ENCODE results near the gene COL27A1.

DNA sequence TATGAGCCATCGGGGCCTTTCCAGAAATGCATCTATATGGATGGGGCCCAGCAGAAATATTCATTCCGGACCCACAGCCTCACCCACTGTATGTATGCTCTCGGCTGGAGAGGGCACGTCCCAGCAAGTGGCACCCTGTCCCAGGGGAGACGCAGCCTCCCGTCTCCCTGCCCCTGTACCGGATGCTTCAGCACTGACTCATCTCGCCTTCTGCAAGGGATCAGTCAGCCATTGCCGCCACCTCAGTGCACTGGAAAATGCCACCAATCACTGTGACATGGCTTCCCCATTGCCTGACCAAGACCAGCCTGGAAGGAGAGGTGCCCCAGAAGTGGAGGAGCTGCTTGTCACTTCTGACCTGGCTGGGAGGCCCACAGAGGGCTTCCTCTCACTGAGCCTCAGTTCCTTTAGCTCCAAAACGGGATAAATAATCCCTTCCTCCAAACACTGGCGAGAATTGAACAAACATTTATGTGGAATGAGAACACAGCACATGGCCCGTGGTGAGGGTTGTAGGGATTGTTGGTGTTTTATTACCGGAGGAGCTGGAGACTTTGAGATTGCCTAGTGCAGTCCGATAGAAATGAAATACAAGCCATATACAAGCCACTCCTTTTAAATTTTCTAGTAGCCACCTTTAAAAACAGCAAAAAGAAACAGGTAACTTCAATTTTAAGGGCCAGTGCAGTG, 123.7 kb downstream of the COL27A1 start:
- TF ChIP-seq CTCF (IDR thresholded peaks at IDR 0.05; ENCODE audit: insufficient read depth, low read length) (no peak), POLR2AphosphoS5 (IDR thresholded peaks at IDR 0.05; ENCODE audit: low read depth) (no peak), SPI1 (IDR thresholded peaks at IDR 0.05; ENCODE audit: borderline replicate concordance, low read depth) (no peak)
- TF ChIP-seq, protein P1, sequence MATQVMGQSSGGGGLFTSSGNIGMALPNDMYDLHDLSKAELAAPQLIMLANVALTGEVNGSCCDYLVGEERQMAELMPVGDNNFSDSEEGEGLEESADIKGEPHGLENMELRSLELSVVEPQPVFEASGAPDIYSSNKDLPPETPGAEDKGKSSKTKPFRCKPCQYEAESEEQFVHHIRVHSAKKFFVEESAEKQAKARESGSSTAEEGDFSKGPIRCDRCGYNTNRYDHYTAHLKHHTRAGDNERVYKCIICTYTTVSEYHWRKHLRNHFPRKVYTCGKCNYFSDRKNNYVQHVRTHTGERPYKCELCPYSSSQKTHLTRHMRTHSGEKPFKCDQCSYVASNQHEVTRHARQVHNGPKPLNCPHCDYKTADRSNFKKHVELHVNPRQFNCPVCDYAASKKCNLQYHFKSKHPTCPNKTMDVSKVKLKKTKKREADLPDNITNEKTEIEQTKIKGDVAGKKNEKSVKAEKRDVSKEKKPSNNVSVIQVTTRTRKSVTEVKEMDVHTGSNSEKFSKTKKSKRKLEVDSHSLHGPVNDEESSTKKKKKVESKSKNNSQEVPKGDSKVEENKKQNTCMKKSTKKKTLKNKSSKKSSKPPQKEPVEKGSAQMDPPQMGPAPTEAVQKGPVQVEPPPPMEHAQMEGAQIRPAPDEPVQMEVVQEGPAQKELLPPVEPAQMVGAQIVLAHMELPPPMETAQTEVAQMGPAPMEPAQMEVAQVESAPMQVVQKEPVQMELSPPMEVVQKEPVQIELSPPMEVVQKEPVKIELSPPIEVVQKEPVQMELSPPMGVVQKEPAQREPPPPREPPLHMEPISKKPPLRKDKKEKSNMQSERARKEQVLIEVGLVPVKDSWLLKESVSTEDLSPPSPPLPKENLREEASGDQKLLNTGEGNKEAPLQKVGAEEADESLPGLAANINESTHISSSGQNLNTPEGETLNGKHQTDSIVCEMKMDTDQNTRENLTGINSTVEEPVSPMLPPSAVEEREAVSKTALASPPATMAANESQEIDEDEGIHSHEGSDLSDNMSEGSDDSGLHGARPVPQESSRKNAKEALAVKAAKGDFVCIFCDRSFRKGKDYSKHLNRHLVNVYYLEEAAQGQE (IDR thresholded peaks at IDR 0.05; ENCODE audit: insufficient replicate concordance, low read depth), result no peak
